Suprapubic skin (tissue), 4 donors: ENCODE data around the gene AGAP1.

Experiments
- CTCF ChIP-seq, 2 donors: fragments of 200-600 bp in 1 of 2; fragments of 450-650 bp in 1 of 2; sonication (generic) in 1 of 2; IDR thresholded peaks; one replicate each; pipeline ENCODE4 v1.5.1; 2016 to 2019; ENCODE audit warnings: antibody characterized with exemption in 2 of 2, mild to moderate bottlenecking in 1 of 2, moderate library complexity in 1 of 2
- EP300 ChIP-seq: sonication (generic); formaldehyde crosslinking; IDR thresholded peaks from one replicate; pipeline ENCODE4 v1.6.1; 2017; ENCODE audit warnings: antibody characterized with exemption
- POLR2A ChIP-seq, 2 donors: fragments of 450-650 bp; IDR thresholded peaks; one replicate each; pipeline ENCODE4 v1.6.1; 2017; ENCODE audit warnings: antibody characterized with exemption in 2 of 2, mild to moderate bottlenecking in 2 of 2, moderate library complexity in 2 of 2
- POLR2AphosphoS5 ChIP-seq, 3 donors: sonication (generic); formaldehyde crosslinking; IDR thresholded peaks; one replicate each; pipeline ENCODE4 v1.6.1; 2017; ENCODE audit warnings: antibody characterized with exemption in 3 of 3

DNA sequence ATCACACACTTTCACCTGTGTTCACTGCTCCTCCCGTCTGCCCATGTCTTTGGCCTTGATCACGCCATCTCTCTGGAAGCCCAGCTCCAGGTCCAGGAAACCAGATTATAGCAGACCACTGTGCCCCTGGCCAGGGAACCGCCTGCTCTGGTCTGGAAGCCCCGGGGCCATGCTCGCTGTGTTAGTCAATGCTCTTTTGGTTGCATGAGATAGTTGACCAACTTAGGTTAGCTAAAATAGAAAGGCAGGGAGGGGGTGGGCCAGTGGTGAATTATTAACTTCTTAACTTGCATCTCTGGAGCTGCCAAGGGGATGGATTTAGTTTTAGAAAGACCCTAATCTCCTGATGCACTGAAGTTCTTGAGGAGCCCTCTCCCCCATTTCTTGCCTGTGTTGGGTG, 232.7 kb downstream of the AGAP1 start:
- TF ChIP-seq POLR2AphosphoS5 (IDR thresholded peaks at IDR 0.05) (no peak), CTCF (IDR thresholded peaks at IDR 0.05) (no peak), EP300 (no peak), POLR2A (IDR thresholded peaks at IDR 0.05) (no peak)
